ENCODE measurements around the gene TNNI3.
"Not testable (repeated sequence)": the region's sequence is repeated elsewhere in the genome, so short reads cannot be mapped to it uniquely, and the experiment has no call there.

Gene TNNI3

GRCh38 chr19:55173186-55173713 lies 15.7 kb upstream of the TNNI3 start:
- DNase-seq (ENCODE audit: low read depth), result no peak

DNA sequence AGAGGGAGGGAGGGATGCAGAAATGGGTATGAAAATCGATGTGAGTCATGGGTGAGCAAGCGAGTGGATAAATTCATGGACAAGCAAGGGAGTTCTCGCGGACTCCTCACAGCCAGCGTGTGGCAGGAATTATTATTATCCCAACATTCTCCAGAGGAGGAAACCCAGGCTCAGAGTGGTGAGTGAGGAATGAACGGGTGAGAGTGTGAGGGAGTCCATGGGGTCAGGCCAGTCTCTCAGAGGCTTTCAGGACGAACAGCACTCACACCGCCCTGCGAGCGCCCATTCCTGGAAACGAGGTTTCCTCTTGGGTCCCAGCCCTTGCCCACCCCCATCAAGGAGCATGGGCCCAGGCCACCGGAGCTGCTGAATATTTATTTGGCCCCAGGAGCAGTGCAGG lies 15.2 kb upstream of the TNNI3 start:
- peak; percentile 45 for DNase-seq (ENCODE audit: low read depth)

GRCh38 chr19:55172318-55172717 lies 14.8 kb upstream of the TNNI3 start:
- not testable (repeated sequence) for DNase-seq (ENCODE audit: low read depth)

DNA sequence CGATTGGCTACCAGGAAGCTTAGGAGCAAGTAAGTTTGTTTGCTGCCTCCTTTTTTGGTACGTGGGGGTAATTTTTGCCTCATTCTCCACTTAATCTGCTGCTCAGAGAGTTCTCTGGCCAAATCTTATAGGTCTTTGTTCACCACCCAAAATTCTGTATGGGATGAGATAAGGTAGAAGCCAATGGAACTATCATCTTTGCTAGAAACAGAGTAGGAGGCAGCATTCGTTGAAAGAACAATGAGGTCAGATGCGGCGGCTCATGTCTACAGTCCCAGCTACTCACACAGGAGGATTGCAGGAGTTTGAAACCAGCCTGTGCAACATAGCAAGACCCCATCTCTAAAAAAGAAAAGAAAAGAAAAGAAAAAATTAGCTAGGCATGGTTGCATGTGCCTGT lies 13.9 kb upstream of the TNNI3 start:
- DNase-seq (ENCODE audit: low read depth), result no peak

DNA sequence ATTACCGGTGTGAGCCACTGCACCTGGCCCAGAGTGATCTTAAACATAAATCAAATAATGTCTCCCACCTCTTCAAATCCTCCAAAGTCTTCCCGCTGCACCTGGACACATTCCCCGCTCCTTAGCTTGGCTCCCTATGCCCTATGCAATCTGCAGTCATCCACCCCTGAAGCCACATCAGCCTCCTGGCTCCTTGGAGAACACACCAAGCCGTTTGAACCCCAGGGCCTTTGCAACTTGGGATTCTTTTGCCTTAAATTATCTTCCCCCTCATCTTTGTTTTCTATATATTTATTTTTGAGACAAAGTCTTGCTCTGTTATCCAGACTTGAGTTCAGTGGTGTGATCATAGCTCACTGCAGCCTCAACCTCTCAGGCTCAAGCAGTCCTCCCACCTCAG lies 11.6 kb upstream of the TNNI3 start:
- no peak for DNase-seq (ENCODE audit: low read depth)

DNA sequence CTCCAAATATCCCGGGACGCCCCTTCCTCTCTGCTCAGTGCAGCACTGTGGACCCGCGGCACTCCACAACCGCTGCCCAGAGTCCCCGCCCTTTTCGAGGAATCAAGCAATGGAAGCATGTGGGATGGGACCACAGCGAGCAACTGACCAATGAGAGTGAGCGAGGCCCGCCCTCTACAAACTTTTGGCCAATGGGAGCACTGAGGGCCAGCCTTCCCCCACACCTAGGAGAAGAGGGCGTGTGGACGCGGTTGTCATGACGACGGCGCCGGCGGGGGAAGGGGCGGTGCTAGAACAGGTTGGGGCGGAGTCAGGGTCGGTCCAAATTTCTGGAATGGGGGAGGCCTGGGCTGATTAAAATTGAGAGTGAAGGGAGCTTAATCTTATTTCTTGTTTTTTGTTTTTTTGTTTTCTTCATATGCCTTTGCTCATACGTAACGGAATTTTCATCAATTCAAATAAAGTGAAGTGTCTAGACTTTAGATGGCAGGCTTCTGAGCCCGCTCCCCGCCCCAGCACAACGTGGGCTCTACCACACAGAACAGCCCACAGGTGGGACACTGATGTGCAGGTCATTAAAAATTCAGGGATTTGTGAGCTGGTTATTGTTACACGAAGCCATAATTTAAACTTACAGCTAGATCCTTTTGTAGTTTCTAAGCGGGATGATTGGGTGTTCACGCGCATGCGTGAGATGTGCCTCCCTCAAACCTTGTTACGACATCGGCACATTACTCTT lies 9.2 kb upstream of the TNNI3 start, which contains the start of gene DNAAF3:
Gene DNAAF3 (minus strand): TSS at position 84 of the 739 bp plus-strand sequence. CDS start 200 bp downstream, outside the sequence.
- DNase-seq (ENCODE audit: low read depth), result peak; percentile 97

DNA sequence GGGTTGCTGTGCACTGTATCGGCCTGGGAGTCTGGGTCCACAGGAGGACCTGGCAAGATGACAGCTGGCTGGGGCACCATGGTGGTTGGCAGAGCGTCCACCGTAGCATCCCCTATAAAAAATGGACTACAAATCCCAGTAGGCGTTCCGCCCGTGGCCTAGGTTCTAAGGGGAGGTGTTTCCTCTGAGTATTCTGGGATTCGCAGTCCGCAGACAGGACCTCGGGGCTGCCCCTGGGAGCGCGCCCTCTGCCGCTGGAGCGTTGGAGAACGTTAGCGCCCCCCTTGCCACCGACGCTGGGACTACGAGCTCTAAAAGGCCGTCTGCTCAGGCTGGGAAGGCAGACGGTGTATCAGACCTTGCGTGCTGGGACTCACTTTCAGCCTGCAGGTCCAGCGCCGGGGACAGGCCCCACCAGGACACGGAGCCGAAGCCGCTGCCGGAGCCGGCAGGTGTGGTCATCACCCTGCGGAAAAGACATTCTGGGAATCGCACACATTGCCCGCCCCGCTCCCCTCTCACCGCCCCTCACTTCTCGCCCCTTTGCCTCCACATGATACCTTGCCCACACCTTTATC lies 8.5 kb upstream of the TNNI3 start:
- peak; percentile 45 for DNase-seq (ENCODE audit: low read depth)

DNA sequence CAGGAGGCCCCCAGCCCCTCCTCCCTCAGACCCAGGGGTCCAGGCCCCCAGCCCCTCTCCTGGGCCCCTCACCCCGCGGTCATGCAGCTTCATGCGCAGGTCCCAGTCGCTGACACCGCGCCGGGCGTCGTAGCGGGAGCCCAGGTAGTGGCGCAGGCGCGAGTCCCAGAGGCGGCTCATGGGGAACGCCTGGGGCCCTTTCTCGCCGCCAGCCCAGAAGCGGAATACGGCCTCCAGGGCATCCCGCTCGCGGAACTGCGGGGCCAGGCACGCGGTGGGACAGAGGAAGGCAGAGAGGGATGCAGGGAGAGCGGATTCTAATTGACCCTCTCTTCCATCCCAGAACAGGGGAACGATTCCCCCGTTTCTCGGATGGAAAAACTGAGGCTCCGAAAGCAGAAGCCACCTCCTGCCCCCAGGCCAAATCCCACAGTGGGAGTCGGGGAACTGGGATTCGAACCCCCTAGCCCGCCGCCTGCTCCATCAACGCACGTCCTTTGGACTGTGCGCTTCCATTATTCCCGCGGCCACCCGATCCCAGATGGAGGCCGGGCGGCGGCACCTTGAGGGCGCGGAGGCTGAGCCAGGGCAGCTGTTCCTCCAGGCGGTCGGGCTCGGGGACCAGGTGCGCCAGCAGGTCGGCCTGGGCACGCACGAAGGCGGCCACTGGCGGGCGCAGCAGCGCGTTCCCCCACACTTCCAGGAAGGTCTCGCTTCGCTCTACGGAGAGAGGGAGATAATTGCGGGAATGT lies 4.2 kb upstream of the TNNI3 start:
- DNase-seq (ENCODE audit: low read depth), result no peak

- no peak for DNase-seq (ENCODE audit: low read depth)
These were observed 3.4 kb upstream of the TNNI3 start for GRCh38 chr19:55160986-55161365.

- peak; percentile 53 for DNase-seq (ENCODE audit: low read depth)
These were observed 2.8 kb upstream of the TNNI3 start for GRCh38 chr19:55160128-55160985.

DNA sequence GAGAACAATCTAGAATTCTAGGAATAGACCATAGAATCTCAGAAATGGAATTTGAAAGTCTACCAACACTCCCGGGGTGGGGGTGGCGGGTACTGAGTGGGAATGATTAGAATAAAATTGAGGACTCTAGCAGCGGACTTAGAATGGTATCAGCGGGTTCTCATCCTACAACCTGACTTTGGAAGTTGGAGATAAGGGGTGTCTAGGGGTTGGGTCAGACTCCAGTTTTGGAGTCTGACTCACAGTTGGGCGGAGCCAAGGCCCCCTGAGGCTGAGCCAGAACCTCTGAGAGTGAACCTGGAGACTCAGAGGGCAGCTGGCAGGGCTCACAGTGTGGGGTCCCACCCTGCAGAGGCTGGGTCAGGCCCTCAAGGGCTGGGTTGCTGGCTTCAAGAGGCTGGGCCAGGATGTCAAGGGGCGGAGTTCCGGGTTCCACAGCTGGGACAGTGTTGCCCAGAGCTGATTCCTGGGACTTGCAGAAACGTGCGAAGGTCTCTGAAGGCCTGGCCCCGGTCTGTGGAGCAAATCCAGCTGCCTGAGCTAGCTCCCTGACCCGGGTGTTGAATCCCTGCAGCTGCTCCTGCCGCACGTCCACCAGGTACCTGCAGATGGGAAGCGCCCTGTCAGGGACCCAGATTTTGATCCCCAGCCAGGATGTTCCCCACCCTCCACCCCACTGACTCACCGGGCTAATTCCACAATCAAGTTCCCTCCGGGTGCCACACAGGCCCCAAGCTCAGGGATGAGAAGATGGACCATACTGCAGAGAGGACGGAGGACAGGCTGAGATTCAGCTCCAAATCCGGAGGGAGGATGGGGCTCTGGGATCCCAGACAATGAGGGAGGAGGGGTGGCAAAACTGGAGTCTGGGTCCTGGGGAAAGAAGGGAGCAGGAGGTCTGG lies 1.6 kb upstream of the TNNI3 start:
- DNase-seq (ENCODE audit: low read depth), result no peak

DNA sequence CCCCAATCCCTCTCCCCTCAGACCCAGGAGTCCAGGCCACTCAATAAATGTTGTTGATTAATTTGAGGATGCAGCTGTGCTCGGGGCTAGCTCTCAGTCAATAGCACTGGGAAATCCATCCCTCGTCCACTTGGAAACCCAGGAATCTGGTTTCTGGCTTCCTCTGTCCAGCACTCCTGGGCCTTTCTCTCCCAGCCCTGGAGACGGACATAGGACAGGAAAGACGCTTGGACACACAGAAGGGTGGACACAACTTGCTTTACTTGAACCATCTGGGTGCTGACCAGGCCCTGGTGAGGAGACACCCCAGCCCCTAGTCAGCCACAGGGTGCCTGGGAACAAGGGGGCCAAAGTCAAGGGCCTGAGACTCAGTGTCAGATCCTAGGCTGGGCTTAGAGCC lies 891 bp upstream of the TNNI3 start:
- no peak for DNase-seq (ENCODE audit: low read depth)

DNA sequence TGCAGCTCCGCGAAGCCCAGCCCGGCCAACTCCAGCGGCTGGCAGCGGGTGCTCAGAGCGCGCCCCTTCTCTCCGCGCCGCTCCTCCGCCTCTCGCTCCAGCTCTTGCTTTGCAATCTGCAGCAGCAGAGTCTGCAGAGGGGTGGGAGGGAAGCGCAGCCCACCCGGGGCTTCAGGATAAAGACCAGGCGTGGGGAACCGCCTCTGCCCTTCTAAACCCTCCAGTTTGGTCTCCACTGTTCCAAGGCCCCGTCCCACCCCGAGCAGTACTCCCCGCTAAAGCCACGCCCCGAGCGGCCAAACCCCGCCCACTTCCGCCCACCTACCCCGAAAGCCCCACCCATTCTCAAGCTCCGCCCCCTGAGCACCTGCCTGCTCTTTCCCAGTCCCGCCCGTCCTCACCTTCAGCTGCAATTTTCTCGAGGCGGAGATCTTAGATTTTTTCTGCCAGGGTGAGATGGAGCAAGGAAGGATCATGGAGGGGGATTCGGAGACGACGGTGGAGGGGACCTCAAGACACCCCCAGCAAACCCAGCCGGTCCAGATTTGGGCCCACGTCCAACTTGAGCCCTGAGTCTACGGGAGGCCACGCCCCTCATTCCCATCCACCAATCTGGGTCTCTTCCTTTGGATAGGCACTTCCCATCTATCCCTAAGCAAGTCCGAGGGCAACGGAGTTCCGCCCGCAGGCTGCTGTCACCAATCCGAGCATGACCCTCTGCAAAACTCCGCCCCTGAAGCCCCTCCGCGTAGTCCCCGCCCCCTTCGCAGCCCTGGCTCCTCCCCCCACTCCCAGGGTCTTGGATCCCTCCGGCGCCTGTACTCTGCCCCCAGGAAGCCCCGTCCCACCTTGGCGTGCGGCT lies 1.1 kb downstream of the TNNI3 start:
- peak; percentile 14 for DNase-seq (ENCODE audit: low read depth)

DNA sequence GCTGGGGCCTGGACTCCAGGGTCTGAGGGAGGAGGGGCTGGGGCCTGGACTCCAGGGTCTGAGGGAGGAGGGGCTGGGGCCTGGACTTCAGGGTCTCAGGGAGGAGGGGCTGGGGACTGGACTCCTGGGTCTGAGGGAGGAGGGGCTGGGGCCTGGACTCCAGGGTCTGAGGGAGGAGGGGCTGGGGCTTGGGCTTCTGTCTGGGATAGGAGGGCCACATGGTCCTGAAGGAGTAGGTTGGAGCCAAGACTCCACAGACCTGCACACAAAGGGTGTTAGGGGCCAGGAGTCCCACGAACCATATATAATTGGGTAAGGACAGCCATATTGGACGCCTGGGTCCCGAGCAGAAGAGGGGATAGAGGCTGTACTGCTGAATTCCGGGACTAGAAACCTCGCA lies 1.7 kb downstream of the TNNI3 start:
- DNase-seq (ENCODE audit: low read depth), result not testable (repeated sequence)

DNA sequence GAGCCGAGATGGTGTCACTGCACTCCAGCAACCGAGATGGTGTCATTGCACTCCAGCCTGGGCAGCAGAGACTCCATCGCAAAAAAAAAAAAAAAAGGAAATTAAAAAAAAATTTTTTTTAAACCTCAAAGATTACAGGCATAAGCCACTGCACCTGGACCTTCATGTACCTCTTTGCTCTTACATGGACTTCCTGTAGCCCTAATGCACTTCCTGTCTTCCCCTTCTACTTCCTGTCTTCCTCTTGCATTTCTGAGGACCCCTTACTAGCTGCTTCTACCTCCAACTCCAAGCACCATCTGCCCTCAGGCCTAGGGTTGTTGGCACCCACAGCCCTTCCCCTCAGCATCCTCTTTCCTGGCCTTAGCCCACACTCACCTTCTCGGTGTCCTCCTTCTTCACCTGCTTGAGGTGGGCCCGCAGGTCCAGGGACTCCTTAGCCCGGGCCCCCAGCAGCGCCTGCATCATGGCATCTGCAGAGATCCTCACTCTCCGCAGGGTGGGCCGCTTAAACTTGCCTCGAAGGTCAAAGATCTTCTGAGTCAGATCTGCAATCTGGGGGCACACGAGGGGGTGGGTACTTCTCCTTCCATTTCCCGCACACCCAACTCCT lies 3.8 kb downstream of the TNNI3 start:
- no peak for DNase-seq (ENCODE audit: low read depth)

DNA sequence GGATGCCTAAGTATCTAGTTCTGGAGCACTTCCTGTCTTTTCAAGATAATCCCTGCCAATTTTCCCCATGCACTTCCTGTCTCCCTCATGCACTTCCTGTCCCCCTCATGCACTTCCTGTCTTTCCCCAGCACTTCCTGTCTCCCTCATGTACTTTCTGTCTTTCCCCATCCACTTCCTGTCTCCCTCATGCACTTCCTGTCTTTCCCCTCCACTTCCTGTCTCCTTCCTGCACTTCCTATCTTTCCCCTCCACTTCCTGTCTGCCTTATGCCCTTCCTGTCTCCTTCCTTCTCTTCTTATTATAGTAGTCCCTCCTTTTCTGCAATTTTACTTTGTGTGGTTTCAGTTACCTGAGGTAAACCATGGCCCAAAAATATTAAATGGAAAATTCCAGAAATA lies 5.5 kb downstream of the TNNI3 start:
- DNase-seq (ENCODE audit: low read depth), result no peak

DNA sequence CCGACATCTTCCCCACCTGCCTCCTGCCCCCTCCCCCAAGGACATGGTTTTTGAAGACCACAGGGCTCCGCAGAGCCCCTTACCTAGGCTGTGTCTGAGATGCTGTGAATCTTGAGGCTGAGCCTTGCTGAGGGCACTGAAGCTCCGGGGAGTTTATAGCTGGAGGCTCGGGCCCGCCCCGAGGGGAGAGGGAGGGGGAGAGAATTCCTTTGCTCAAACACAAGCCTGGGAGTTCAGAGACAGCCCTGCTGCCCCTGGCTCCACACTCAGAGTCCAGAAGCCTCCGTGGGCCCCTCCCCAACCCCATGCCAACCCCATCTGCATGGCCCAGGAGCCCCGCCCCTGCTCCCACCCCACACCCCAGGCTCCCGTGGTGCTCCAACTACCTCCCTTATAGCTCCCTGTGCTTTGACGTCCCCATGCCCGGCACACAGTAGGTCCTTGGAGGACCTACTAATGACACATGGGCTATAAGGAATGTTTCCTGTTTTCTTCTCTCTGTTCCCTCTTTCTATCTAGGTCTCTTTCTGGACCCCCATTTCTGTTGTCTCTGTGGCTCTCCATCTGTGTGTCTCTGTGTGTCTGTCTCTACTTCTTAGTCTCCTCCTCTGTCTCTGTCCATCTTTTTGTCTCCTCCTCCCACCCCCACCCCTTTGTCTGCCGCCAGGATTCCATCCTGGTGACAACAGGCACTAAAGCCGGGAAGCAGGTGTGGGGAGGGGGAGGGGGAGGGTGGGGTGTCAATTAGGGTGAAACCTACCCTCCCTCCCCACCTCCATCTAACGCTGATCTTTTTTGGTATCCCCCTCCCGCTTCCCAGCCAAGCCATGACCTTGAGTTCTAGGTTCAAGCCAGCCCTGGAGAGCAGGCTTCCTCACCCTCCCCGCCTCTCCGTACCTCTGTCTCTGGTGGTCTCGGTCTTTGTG lies 8.2 kb downstream of the TNNI3 start, which contains the start of gene TNNT1:
Gene TNNT1 (minus strand): TSS at position 129 of the 926 bp plus-strand sequence. CDS start 2,049 bp downstream, outside the sequence.
- DNase-seq (ENCODE audit: low read depth), result no peak
